Endothelial cell of umbilical vein (primary cell): Measurements from ENCODE around the gene CLPSL2.

Experiments
- CTCF ChIP-seq, 2 donors: IDR thresholded peaks; 1 replicate in 1 of 2; 2 replicates in 1 of 2; pipeline ENCODE4 v1.5.1; 2011; ENCODE audit warnings: low read length in 2 of 2, mild to moderate bottlenecking in 2 of 2, moderate library complexity in 2 of 2, control low read depth in 1 of 2, inconsistent platforms in 1 of 2, low read depth in 1 of 2; ENCODE audit not compliant: insufficient read depth in 1 of 2; ENCODE audit errors: extremely low read depth in 1 of 2
- EZH2 ChIP-seq: IDR thresholded peaks from 2 replicates; pipeline ENCODE4 v1.6.1; 2012; ENCODE audit warnings: borderline replicate concordance, low read depth, mild to moderate bottlenecking, moderate library complexity, low read length, inconsistent platforms; ENCODE audit not compliant: severe bottlenecking
- FOS ChIP-seq: IDR thresholded peaks from 2 replicates; pipeline ENCODE4 v1.6.1; 2011; ENCODE audit warnings: mild to moderate bottlenecking, low read length, moderate library complexity, borderline replicate concordance; ENCODE audit not compliant: insufficient read depth
- JUN ChIP-seq: IDR thresholded peaks from 2 replicates; pipeline ENCODE4 v1.6.1; 2011; ENCODE audit warnings: borderline replicate concordance, low read depth; ENCODE audit not compliant: insufficient read length, insufficient read depth
- MAX ChIP-seq: IDR thresholded peaks from 2 replicates; pipeline ENCODE4 v1.6.1; 2011; ENCODE audit not compliant: insufficient read depth, insufficient read length
- POLR2A ChIP-seq: IDR thresholded peaks from 2 replicates; pipeline ENCODE4 v1.6.1; 2012; ENCODE audit warnings: low read depth, mild to moderate bottlenecking, control low read depth, low read length
- POLR2AphosphoS5 ChIP-seq: IDR thresholded peaks from 2 replicates; pipeline ENCODE4 v1.6.1; 2012; ENCODE audit warnings: low read depth, mild to moderate bottlenecking, control low read depth, low read length, moderate library complexity; ENCODE audit not compliant: insufficient read depth

- TF ChIP-seq POLR2AphosphoS5 (no peak), MAX (no peak), CTCF (IDR thresholded peaks at IDR 0.05; ENCODE audit: extremely low read depth in 1 of 2, insufficient read depth in 1 of 2, low read depth in 1 of 2, low read length in 2 of 2) (no peak), POLR2A (no peak), FOS (no peak), JUN (no peak), EZH2 (peak; percentile 67)
These were observed 10.4 kb downstream of the CLPSL2 start for GRCh38 chr6:35786810-35787209.
